HG02763 (cell line): ENCODE data around the gene FAM161A.
A peak's percentile ranks its signal among the peaks of the same experiment; 100 is the strongest.

Source experiments
- ATAC-seq: cut with Tn5 transposase; IDR thresholded peaks from one replicate; pipeline ENCODE4 v1.9.1; 2021; ENCODE audit warnings: mild to moderate bottlenecking, moderate library complexity; ENCODE audit not compliant: unreplicated experiment

FAM161A gene

GRCh38 chr2:61787941-61788563 lies 65.8 kb downstream of the FAM161A start:
- ATAC-seq: no peak

GRCh38 chr2:61786876-61787275 lies 67.0 kb downstream of the FAM161A start:
- no peak for ATAC-seq

GRCh38 chr2:61785583-61785982 lies 68.3 kb downstream of the FAM161A start:
- ATAC-seq: no peak

- no peak for ATAC-seq
These were observed 69.2 kb downstream of the FAM161A start for GRCh38 chr2:61784643-61785042.

- ATAC-seq: peak; percentile 79
These were observed 77.8 kb downstream of the FAM161A start for GRCh38 chr2:61775956-61776570.
